AG09309 (cell line): Measurements from ENCODE around the gene ATP2B3.

ENCODE experiments used
- DNase-seq: peaks from one replicate; pipeline ENCODE4 v3.0.0-alpha.2; 2010; ENCODE audit warnings: low read depth
- H3K4me3 ChIP-seq: 2 replicates; pipeline ENCODE4 v1.5.1; 2011; ENCODE audit warnings: mild to moderate bottlenecking, low read depth, low read length, moderate library complexity; ENCODE audit not compliant: control insufficient read depth
- CTCF ChIP-seq: IDR thresholded peaks from 2 replicates; pipeline ENCODE4 v1.5.1; 2011; ENCODE audit warnings: mild to moderate bottlenecking, low read depth, low read length, inconsistent platforms; ENCODE audit not compliant: insufficient read depth, control insufficient read depth; ENCODE audit errors: missing control alignments

ATP2B3 gene

GRCh38 chrX:153487590-153488071, 29.8 kb upstream of the ATP2B3 start:
- H3K4me3 ChIP-seq: no peak overlapping the region
- no peak for DNase-seq
- TF ChIP-seq CTCF: no peak

GRCh38 chrX:153488231-153488914, 29.1 kb upstream of the ATP2B3 start:
- no peak for DNase-seq
- no peak for TF ChIP-seq CTCF
- no peak overlapping the region for H3K4me3 ChIP-seq

- H3K4me3 ChIP-seq: no peak overlapping the region
- DNase-seq: no peak
- no peak for TF ChIP-seq CTCF
Observed at GRCh38 chrX:153490217-153490930, 27.1 kb upstream of the ATP2B3 start.

- no peak overlapping the region for H3K4me3 ChIP-seq
- TF ChIP-seq CTCF: no peak
- DNase-seq: no peak
Observed at GRCh38 chrX:153491351-153491914, 26.0 kb upstream of the ATP2B3 start.

GRCh38 chrX:153491918-153492317, 25.5 kb upstream of the ATP2B3 start:
- TF ChIP-seq CTCF: no peak
- no peak overlapping the region for H3K4me3 ChIP-seq
- DNase-seq: no peak

- TF ChIP-seq CTCF: no peak
- H3K4me3 ChIP-seq: no peak overlapping the region
- no peak for DNase-seq
Observed at GRCh38 chrX:153492543-153492942, 24.9 kb upstream of the ATP2B3 start.
